Forelimb muscle (tissue), 1 donor: ENCODE measurements around the gene RAB6B. TPM values are rescaled to one million over a fixed set of nuclear protein-coding genes. Genes with fewer than 3 reads are reported as not detected.

ENCODE experiments used
- DNase-seq: peaks from one replicate; pipeline ENCODE4 v3.0.0-alpha.2; 2013; ENCODE audit warnings: low read depth
- polyA plus RNA-seq: library from polyadenylated mRNA; unstranded; fragments of 120-200 nt; gene quantifications from one replicate; pipeline ENCODE4 v1.2.1, GENCODE V29; 2013; ENCODE audit not compliant: insufficient read length

Gene RAB6B
- polyA plus RNA-seq, 1 donor = 10.7 TPM

- DNase-seq = no peak
Measured at GRCh38 chr3:133859381-133860234, 36.1 kb downstream of the RAB6B start.

- no peak for DNase-seq
Measured at GRCh38 chr3:133857767-133858166, 37.9 kb downstream of the RAB6B start.

- no peak for DNase-seq
Measured at GRCh38 chr3:133856316-133856715, 39.4 kb downstream of the RAB6B start.

- DNase-seq = no peak
Measured at GRCh38 chr3:133855772-133856171, 39.9 kb downstream of the RAB6B start.

GRCh38 chr3:133855002-133855370, 40.7 kb downstream of the RAB6B start:
- DNase-seq = no peak

- no peak for DNase-seq
Measured at GRCh38 chr3:133854264-133855001, 41.2 kb downstream of the RAB6B start.

GRCh38 chr3:133853925-133854227, 41.8 kb downstream of the RAB6B start:
- no peak for DNase-seq

GRCh38 chr3:133853063-133853924, 42.4 kb downstream of the RAB6B start:
- DNase-seq = no peak

GRCh38 chr3:133851931-133852330, 43.8 kb downstream of the RAB6B start:
- DNase-seq = no peak

- DNase-seq = no peak
Measured at GRCh38 chr3:133851266-133851906, 44.3 kb downstream of the RAB6B start.

- no peak for DNase-seq
Measured at GRCh38 chr3:133850034-133850433, 45.6 kb downstream of the RAB6B start.

- DNase-seq = no peak
Measured at GRCh38 chr3:133849346-133849745, 46.3 kb downstream of the RAB6B start.

- DNase-seq = no peak
Measured at GRCh38 chr3:133845127-133845526, 50.6 kb downstream of the RAB6B start.

GRCh38 chr3:133843634-133844033, 52.0 kb downstream of the RAB6B start:
- no peak for DNase-seq

- DNase-seq = no peak
Measured at GRCh38 chr3:133842158-133842557, 53.5 kb downstream of the RAB6B start.

GRCh38 chr3:133841196-133841595, 54.5 kb downstream of the RAB6B start:
- DNase-seq = no peak

GRCh38 chr3:133840767-133841166, 54.9 kb downstream of the RAB6B start:
- DNase-seq = no peak

- DNase-seq = no peak
Measured at GRCh38 chr3:133840055-133840737, 55.5 kb downstream of the RAB6B start.

GRCh38 chr3:133838916-133839800, 56.5 kb downstream of the RAB6B start:
- no peak for DNase-seq

GRCh38 chr3:133838296-133838789, 57.3 kb downstream of the RAB6B start:
- no peak for DNase-seq
